ENCODE data around the gene CEP85L. TPM values are rescaled to one million over a fixed set of nuclear protein-coding genes. Genes with fewer than 3 reads are reported as not detected.

Gene CEP85L
- total and polyA plus RNA-seq, 2 donors (not counting 1 experiment from before 2014, with no cell fraction given): 7.3 to 22.0 TPM

DNA sequence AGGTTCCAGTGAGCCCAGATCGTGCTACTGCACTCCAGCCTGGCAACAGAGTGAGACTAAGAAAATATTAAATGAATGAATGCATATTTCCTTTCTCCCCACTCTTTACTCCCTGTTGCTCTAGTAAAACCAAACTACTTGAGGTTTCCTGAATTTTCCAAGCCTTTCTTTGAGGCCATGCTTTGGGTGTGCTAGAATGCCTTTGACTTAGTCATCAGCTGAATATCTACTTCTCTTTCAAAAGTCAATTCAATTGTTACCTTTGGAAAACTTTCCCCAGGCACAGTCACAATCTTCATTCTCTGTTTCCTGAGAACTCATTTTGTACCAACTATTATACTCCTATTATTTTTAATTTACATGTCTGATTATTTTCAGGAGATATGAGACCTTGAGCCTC, 27.5 kb upstream of the CEP85L start:
- H3K9ac ChIP-seq (ENCODE audit: insufficient read depth, low read length): no peak overlapping the region
- H3K4me1 ChIP-seq (ENCODE audit: control insufficient read depth, extremely low read depth, insufficient read depth, low read length): no peaks in the 10 kb centered on the region
- H3K9me3 ChIP-seq (ENCODE audit: control insufficient read depth, insufficient read depth, low read depth, low read length): no peaks in the 10 kb centered on the region
- peak in 1 of 2 donors; percentile 79 for DNase-seq (ENCODE audit: low read depth in 2 of 2)
- H3K27me3 ChIP-seq (ENCODE audit: control insufficient read depth, insufficient read depth, low read length): no peaks in the 10 kb centered on the region
- no peak overlapping the region for H3K4me3 ChIP-seq (replicated peaks in 1 of 4; ENCODE audit: control extremely low read depth in 1 of 4, insufficient read depth in 1 of 4, low read depth in 3 of 4, low read length in 4 of 4)
- H4K20me1 ChIP-seq (ENCODE audit: control insufficient read depth, extremely low read depth, insufficient read depth, low read length): no peaks in the 10 kb centered on the region
- H2AFZ ChIP-seq (ENCODE audit: low read length): no peak overlapping the region
- no peaks in the 10 kb centered on the region for H3K79me2 ChIP-seq (ENCODE audit: control insufficient read depth, insufficient read depth, low read length)
- TF ChIP-seq, protein P1, sequence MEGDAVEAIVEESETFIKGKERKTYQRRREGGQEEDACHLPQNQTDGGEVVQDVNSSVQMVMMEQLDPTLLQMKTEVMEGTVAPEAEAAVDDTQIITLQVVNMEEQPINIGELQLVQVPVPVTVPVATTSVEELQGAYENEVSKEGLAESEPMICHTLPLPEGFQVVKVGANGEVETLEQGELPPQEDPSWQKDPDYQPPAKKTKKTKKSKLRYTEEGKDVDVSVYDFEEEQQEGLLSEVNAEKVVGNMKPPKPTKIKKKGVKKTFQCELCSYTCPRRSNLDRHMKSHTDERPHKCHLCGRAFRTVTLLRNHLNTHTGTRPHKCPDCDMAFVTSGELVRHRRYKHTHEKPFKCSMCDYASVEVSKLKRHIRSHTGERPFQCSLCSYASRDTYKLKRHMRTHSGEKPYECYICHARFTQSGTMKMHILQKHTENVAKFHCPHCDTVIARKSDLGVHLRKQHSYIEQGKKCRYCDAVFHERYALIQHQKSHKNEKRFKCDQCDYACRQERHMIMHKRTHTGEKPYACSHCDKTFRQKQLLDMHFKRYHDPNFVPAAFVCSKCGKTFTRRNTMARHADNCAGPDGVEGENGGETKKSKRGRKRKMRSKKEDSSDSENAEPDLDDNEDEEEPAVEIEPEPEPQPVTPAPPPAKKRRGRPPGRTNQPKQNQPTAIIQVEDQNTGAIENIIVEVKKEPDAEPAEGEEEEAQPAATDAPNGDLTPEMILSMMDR (conservative IDR thresholded peaks at IDR 0.05 in 1 of 2, IDR thresholded peaks at IDR 0.05 in 1 of 2; ENCODE audit: low read depth in 1 of 2, low read length in 2 of 2): no peak
- no peak for TF ChIP-seq EZH2 (IDR thresholded peaks at IDR 0.05; ENCODE audit: low read length, missing control alignments)
- H3K4me2 ChIP-seq (ENCODE audit: extremely low read depth, insufficient read depth, low read length): no peak overlapping the region
- H3K36me3 ChIP-seq (ENCODE audit: control insufficient read depth, insufficient read depth, low read length): no peaks in the 10 kb centered on the region
- no peak overlapping the region for H3K27ac ChIP-seq (ENCODE audit: insufficient read depth, low read length)

DNA sequence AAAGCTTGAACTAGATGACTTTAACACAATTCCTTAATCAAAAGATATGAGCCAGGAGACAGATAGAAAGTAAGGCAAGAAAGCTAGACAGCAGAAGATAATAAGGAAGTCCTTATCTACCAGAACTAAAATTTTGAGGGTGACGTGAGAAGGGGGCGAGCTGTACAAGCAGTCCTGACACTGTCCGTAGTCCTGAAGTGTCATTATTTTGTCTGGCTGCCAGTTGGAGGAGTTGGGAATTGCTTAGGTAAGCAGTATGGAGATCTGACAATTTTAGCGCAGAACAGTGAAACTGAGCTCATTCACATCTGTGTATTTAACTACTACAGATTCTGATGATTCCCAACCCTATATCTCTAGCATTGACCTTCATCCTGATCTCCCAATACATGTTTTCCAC, 25.8 kb upstream of the CEP85L start:
- no peaks in the 10 kb centered on the region for H4K20me1 ChIP-seq (ENCODE audit: control insufficient read depth, extremely low read depth, insufficient read depth, low read length)
- H2AFZ ChIP-seq (ENCODE audit: low read length): no peak overlapping the region
- no peak overlapping the region for H3K9ac ChIP-seq (ENCODE audit: insufficient read depth, low read length)
- DNase-seq (ENCODE audit: low read depth in 2 of 2): no peak
- no peaks in the 10 kb centered on the region for H3K27me3 ChIP-seq (ENCODE audit: control insufficient read depth, insufficient read depth, low read length)
- no peak for TF ChIP-seq EZH2 (IDR thresholded peaks at IDR 0.05; ENCODE audit: low read length, missing control alignments)
- TF ChIP-seq, protein P1 (conservative IDR thresholded peaks at IDR 0.05 in 1 of 2, IDR thresholded peaks at IDR 0.05 in 1 of 2; ENCODE audit: low read depth in 1 of 2, low read length in 2 of 2): no peak
- no peak overlapping the region for H3K4me3 ChIP-seq (replicated peaks in 1 of 4; ENCODE audit: control extremely low read depth in 1 of 4, insufficient read depth in 1 of 4, low read depth in 3 of 4, low read length in 4 of 4)
- H3K27ac ChIP-seq (ENCODE audit: insufficient read depth, low read length): no peak overlapping the region
- H3K9me3 ChIP-seq (ENCODE audit: control insufficient read depth, insufficient read depth, low read depth, low read length): no peaks in the 10 kb centered on the region
- H3K4me1 ChIP-seq (ENCODE audit: control insufficient read depth, extremely low read depth, insufficient read depth, low read length): no peaks in the 10 kb centered on the region
- no peak overlapping the region for H3K4me2 ChIP-seq (ENCODE audit: extremely low read depth, insufficient read depth, low read length)
- H3K79me2 ChIP-seq (ENCODE audit: control insufficient read depth, insufficient read depth, low read length): no peaks in the 10 kb centered on the region
- H3K36me3 ChIP-seq (ENCODE audit: control insufficient read depth, insufficient read depth, low read length): no peaks in the 10 kb centered on the region

DNA sequence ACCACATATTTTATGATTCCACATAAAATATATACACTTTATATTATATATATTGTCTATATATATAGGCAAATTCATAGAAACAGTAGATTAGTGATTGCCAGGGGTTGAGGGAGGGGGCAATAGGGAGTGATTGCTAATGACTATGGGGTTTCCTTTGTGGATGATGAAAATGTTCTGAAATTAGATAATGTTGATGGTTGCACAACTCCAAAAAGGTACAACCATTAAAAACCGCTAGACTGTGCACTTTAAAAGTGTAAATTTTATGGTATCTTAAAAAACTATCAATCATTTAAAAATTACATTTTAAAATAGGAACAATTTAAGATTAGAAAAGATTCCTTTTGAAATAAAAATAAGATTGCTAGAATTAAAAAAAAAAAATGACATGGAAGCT, 23.8 kb upstream of the CEP85L start:
- H3K36me3 ChIP-seq (ENCODE audit: control insufficient read depth, insufficient read depth, low read length): no peaks in the 10 kb centered on the region
- DNase-seq (ENCODE audit: low read depth in 2 of 2): no peak
- TF ChIP-seq, protein P1 (conservative IDR thresholded peaks at IDR 0.05 in 1 of 2, IDR thresholded peaks at IDR 0.05 in 1 of 2; ENCODE audit: low read depth in 1 of 2, low read length in 2 of 2): no peak
- TF ChIP-seq EZH2 (IDR thresholded peaks at IDR 0.05; ENCODE audit: low read length, missing control alignments): no peak
- H2AFZ ChIP-seq (ENCODE audit: low read length): no peak overlapping the region
- H3K9ac ChIP-seq (ENCODE audit: insufficient read depth, low read length): no peak overlapping the region
- H3K4me1 ChIP-seq (ENCODE audit: control insufficient read depth, extremely low read depth, insufficient read depth, low read length): no peaks in the 10 kb centered on the region
- no peak overlapping the region for H3K4me2 ChIP-seq (ENCODE audit: extremely low read depth, insufficient read depth, low read length)
- no peaks in the 10 kb centered on the region for H3K9me3 ChIP-seq (ENCODE audit: control insufficient read depth, insufficient read depth, low read depth, low read length)
- no peak overlapping the region for H3K4me3 ChIP-seq (replicated peaks in 1 of 4; ENCODE audit: control extremely low read depth in 1 of 4, insufficient read depth in 1 of 4, low read depth in 3 of 4, low read length in 4 of 4)
- H3K79me2 ChIP-seq (ENCODE audit: control insufficient read depth, insufficient read depth, low read length): no peaks in the 10 kb centered on the region
- no peaks in the 10 kb centered on the region for H3K27me3 ChIP-seq (ENCODE audit: control insufficient read depth, insufficient read depth, low read length)
- no peak overlapping the region for H3K27ac ChIP-seq (ENCODE audit: insufficient read depth, low read length)
- no peaks in the 10 kb centered on the region for H4K20me1 ChIP-seq (ENCODE audit: control insufficient read depth, extremely low read depth, insufficient read depth, low read length)

All from fibroblast of lung (primary cell).